ENCODE data around the gene RARS1.

The RARS1 gene

DNA sequence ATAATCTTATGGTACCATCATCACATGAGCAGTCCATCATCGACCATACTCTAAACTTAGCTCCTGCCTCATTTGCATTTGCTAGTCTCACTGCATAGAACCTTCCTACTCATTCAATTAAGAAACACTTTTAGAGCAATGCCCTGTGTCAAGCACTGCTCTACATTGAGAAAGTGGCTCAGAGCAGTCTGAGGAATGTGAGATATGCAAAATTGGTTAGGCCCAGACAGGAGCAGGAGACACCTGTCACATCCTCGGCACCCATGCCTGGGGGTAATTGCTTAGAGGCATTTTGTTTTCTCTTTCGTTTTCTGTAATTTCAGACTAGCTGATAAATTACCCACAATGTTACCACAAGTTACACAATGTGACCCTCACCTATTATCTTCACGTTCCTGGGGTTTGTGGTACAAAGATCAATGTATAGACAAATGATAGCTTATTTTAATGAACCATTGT is 4.9 kb upstream of the RARS1 start:
- Histone ChIP-seq H3K36me3 (ENCODE audit: insufficient read depth, low read length) (peaks cover under 1% of the 10 kb centered on the region), H3K9me3 (replicated peaks; ENCODE audit: low read length) (no peaks in the 10 kb centered on the region), H3K27me3 (ENCODE audit: control insufficient read depth, insufficient read depth, low read length) (no peaks in the 10 kb centered on the region), H3K4me2 (ENCODE audit: low read length) (no peak overlapping the region), H3K4me3 (ENCODE audit: low read length) (no peak overlapping the region), H3K9ac (ENCODE audit: low read depth, low read length) (no peak overlapping the region), H3K4me1 (ENCODE audit: control insufficient read depth, insufficient read depth, low read length) (peaks cover 3% of the 10 kb centered on the region)

DNA sequence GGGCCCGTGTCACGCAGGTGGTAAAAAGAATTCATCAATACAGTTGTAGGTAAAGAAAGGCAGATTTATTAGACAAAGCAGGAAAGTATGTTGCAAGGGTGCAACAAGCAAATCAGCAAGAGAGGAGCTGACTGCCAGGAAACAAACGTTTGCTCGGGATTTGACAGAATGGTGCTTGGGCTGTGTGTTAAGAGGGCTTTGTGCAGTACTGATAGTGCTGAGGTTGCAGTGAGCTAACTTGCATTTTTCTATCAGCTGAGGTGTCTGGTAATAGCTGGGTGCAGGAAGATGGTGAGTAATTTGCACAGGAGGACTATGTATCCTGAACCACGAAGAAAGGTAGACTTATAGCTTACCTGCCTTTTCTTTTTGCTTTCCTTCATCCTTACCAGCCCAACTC is 3.9 kb upstream of the RARS1 start:
- no peaks in the 10 kb centered on the region for H3K27me3 ChIP-seq (ENCODE audit: control insufficient read depth, insufficient read depth, low read length)
- H3K36me3 ChIP-seq (ENCODE audit: insufficient read depth, low read length) = peaks cover 3% of the 10 kb centered on the region
- no peaks in the 10 kb centered on the region for H3K9me3 ChIP-seq (replicated peaks; ENCODE audit: low read length)
- H3K4me3 ChIP-seq (ENCODE audit: low read length) = no peak overlapping the region
- no peak overlapping the region for H3K9ac ChIP-seq (ENCODE audit: low read depth, low read length)
- H3K4me1 ChIP-seq (ENCODE audit: control insufficient read depth, insufficient read depth, low read length) = peaks cover 6% of the 10 kb centered on the region
- H3K4me2 ChIP-seq (ENCODE audit: low read length) = no peak overlapping the region

DNA sequence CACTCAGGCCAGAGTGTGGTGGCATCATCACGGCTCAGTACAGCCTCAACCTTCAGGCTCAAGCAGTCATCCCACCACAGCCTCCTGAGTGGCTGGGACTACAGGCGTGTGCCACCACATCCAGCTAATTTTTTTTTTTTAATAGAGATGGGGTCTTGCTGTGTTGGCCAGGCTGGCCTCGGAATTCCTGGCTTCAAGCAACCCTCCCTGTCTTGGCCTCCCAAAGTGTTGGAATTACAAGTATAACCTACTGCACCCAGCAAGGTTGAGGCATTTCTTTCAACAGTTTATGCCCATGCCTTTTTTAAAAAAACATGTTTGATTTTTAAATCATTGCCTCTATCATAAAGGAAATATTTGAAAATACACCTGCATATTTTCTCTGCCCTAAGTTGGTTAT is 2.8 kb downstream of the RARS1 start:
- Histone ChIP-seq H3K36me3 (ENCODE audit: insufficient read depth, low read length) (peaks cover 62% of the 10 kb centered on the region), H3K4me3 (ENCODE audit: low read length) (no peak overlapping the region), H3K9me3 (replicated peaks; ENCODE audit: low read length) (no peaks in the 10 kb centered on the region), H3K27me3 (ENCODE audit: control insufficient read depth, insufficient read depth, low read length) (no peaks in the 10 kb centered on the region), H3K9ac (ENCODE audit: low read depth, low read length) (no peak overlapping the region), H3K4me1 (ENCODE audit: control insufficient read depth, insufficient read depth, low read length) (peaks cover 11% of the 10 kb centered on the region), H3K4me2 (ENCODE audit: low read length) (no peak overlapping the region)

DNA sequence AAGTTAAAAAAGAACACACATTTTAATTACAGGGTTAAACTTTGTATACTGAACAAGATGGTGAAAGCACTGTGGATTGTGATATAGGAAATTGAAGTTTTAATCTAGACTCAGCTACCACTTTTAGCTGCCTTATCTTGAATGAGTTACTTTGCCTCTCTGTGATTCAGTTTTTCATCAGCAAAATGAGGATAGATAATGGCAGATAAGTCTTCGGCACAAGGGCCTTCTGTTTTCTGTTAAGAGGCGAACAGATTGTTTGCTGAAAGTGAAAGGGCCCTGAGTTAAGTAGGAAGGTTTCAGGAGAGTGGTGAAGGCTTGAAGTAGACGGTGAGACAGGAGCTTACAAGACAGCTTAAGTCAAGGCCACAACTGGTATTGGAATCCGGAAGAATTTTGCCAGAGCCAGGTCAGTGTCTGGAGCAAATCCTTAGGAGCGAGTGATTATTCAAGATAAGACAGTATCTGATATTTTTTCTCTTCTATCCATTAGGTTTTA is 7.8 kb downstream of the RARS1 start:
- Histone ChIP-seq H3K9ac (ENCODE audit: low read depth, low read length) (no peak overlapping the region), H3K27me3 (ENCODE audit: control insufficient read depth, insufficient read depth, low read length) (no peaks in the 10 kb centered on the region), H3K4me2 (ENCODE audit: low read length) (no peak overlapping the region), H3K4me3 (ENCODE audit: low read length) (no peak overlapping the region), H3K9me3 (replicated peaks; ENCODE audit: low read length) (no peaks in the 10 kb centered on the region), H3K36me3 (ENCODE audit: insufficient read depth, low read length) (peaks cover 84% of the 10 kb centered on the region), H3K4me1 (ENCODE audit: control insufficient read depth, insufficient read depth, low read length) (no peaks in the 10 kb centered on the region)

DNA sequence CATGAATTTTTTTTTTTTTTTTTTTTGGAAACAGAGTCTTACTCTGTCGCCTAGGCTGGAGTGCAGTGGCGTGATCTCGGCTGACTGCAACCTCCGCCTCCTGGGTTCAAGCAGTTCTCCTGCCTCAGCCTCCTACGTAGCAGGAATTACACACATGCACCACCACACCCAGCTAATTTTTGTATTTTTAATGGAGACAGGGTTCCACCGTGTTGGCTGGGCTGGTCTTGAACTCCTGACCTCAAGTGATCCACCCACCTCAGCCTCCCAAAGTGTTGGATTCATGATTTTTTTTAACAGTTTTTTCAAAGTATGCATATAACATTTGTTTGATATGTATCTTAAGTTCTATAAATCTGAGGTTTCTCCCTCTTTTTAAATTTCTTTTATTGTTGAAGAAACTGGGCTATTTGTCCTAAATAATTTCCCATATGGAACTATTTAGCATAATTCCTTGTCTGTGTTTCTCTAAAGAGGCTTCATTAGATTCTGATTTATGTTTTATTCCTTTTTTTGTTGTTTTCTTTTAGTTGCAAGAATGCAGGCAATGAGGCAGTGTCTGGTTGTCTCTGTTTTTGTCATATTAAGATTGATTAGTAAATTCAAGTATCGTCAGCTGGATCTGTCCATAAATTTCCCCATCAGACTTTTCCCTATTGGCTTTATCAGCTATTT is 16.4 kb downstream of the RARS1 start:
- Histone ChIP-seq H3K9me3 (replicated peaks; ENCODE audit: low read length) (no peaks in the 10 kb centered on the region), H3K27me3 (ENCODE audit: control insufficient read depth, insufficient read depth, low read length) (no peaks in the 10 kb centered on the region), H3K4me3 (ENCODE audit: low read length) (no peak overlapping the region), H3K4me2 (ENCODE audit: low read length) (no peak overlapping the region), H3K36me3 (ENCODE audit: insufficient read depth, low read length) (peaks cover 69% of the 10 kb centered on the region), H3K4me1 (ENCODE audit: control insufficient read depth, insufficient read depth, low read length) (no peaks in the 10 kb centered on the region), H3K9ac (ENCODE audit: low read depth, low read length) (no peak overlapping the region)

DNA sequence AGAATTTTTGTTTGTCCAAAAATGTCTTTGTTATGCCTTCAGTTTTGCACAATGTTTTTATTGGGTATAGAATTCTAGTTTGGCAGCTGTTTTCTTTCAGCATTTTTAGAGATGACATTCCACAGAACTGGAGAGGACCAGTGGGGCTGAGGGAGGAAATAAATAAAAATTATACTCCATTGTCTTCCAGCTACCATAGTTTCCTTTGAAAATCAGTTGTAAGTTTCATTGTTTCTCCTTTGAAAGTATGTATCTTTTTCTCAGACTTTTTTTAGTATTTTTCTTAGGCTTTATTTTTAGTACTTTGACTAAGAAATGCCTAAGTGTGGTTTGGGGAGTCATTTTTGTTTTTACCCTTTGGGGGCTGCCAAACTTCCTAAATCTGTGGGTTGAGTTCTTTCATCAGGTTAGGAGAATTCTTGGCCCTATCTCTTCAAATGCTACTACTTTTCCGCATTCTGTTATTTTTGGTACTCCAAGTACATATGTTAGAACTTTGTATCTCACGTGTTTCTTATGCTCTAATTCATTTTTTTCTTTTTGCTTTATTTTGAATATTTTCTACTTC is 27.7 kb downstream of the RARS1 start:
- no peak overlapping the region for H3K4me2 ChIP-seq (ENCODE audit: low read length)
- no peak overlapping the region for H3K4me3 ChIP-seq (ENCODE audit: low read length)
- H3K36me3 ChIP-seq (ENCODE audit: insufficient read depth, low read length) = peaks cover 94% of the 10 kb centered on the region
- H3K9me3 ChIP-seq (replicated peaks; ENCODE audit: low read length) = no peaks in the 10 kb centered on the region
- H3K4me1 ChIP-seq (ENCODE audit: control insufficient read depth, insufficient read depth, low read length) = no peaks in the 10 kb centered on the region
- no peaks in the 10 kb centered on the region for H3K27me3 ChIP-seq (ENCODE audit: control insufficient read depth, insufficient read depth, low read length)
- no peak overlapping the region for H3K9ac ChIP-seq (ENCODE audit: low read depth, low read length)

DNA sequence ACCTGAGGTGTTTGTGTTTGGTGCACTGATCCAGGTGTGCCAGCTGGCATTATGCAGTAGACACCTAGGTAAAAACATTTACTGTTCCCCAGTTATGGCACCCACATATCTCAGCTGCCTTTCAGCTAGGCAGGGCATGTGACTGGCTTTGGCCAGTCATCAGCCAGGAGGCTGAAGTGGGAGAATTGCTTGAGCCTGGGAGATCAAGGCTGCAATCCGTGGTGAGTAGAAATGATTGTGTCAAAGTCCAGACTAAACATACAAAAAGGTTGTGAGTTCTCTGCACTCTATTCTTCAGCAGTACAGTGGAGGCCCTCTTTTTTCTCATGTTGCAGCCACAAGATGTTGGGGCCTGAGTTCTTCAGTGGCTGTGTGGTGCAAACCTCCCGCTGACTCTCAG is 39.6 kb downstream of the RARS1 start:
- H3K36me3 ChIP-seq (ENCODE audit: insufficient read depth, low read length) = peaks cover 8% of the 10 kb centered on the region
- no peak overlapping the region for H3K4me3 ChIP-seq (ENCODE audit: low read length)
- H3K9ac ChIP-seq (ENCODE audit: low read depth, low read length) = no peak overlapping the region
- H3K4me1 ChIP-seq (ENCODE audit: control insufficient read depth, insufficient read depth, low read length) = peaks cover 4% of the 10 kb centered on the region
- no peaks in the 10 kb centered on the region for H3K9me3 ChIP-seq (replicated peaks; ENCODE audit: low read length)
- no peak overlapping the region for H3K4me2 ChIP-seq (ENCODE audit: low read length)
- peaks cover 21% of the 10 kb centered on the region for H3K27me3 ChIP-seq (ENCODE audit: control insufficient read depth, insufficient read depth, low read length)

DNA sequence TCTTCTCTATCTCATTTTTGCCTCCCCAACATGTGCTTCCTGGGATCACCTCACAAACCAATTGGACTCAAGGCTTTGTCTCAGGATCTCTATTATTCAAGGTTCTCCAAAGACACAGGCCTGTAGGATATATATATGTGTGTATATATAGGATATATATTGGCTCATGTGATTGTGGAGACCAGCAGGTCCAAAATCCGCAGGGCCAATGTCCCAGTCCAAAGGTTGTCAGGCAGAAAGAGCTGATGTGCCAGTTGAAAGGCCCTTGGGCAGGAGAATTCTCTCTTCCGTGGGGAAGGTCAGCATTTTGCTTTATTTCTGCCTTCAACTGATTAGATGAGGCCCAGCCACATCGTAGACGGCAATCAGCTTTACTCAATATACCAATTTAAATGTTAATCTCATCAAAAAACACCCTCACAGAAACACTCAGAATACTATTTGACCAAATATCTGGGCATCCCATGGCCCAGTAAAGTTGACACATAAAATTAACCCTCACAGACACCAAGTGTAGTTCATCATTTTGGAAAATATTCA is 41.6 kb downstream of the RARS1 start:
- Histone ChIP-seq H3K4me3 (ENCODE audit: low read length) (no peak overlapping the region), H3K27me3 (ENCODE audit: control insufficient read depth, insufficient read depth, low read length) (peaks cover 41% of the 10 kb centered on the region), H3K4me2 (ENCODE audit: low read length) (no peak overlapping the region), H3K4me1 (ENCODE audit: control insufficient read depth, insufficient read depth, low read length) (peaks cover 4% of the 10 kb centered on the region), H3K9ac (ENCODE audit: low read depth, low read length) (no peak overlapping the region), H3K9me3 (replicated peaks; ENCODE audit: low read length) (no peaks in the 10 kb centered on the region), H3K36me3 (ENCODE audit: insufficient read depth, low read length) (no peaks in the 10 kb centered on the region)

DNA sequence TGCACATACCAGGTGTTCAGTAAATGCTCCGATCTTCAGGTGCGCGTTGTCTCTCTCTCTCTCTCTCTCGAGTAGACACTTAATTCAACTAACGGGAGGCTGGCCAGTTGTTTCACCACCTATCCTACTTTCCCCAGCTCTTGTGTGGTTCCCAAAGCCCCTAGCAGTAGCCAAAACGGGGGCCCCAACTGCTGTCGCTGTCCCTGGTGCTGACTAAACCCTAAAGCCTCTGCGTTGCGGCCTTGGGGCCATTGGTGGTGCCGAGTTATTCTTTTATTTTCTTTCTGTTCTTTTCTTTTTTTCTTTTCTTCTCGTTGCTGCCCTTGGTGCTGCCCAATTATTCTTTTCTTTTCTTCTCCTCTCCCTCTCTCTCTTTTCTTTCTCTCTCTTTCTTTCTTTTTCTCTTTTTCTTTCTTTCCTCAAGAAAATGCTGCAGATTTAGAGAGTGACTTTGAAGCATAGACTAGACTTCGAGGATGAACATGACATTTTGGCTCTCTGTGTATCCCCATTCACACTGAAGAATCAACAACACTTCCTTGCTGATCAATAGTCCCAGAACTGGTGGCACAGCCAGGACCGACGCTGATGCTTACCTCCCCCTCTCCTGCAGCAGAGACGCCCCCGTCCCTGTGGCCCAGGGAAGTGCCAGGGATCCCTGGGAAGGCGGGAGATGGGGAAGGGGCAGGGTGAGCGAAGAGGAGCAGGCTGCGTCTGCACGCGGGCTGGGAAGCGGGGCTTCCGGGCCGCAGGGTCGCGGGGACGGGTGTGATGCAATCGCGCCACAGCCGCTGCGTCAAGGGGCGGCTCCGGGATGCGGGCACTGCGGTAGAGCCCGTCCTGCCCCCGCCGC is 42.5 kb downstream of the RARS1 start, which contains the start of gene FBLL1:
FBLL1 (plus strand) TSS at position 785 of the 853 bp plus-strand sequence. CDS start 200 bp downstream, outside the sequence.
- H3K4me3 ChIP-seq (ENCODE audit: low read length) = peak within 1 kb of the TSS; percentile 64
- H3K27me3 ChIP-seq (ENCODE audit: control insufficient read depth, insufficient read depth, low read length) = peaks cover 42% of the 10 kb centered on the region
- H3K4me1 ChIP-seq (ENCODE audit: control insufficient read depth, insufficient read depth, low read length) = peaks cover 4% of the 10 kb centered on the region
- no peaks in the 10 kb centered on the region for H3K9me3 ChIP-seq (replicated peaks; ENCODE audit: low read length)
- H3K36me3 ChIP-seq (ENCODE audit: insufficient read depth, low read length) = no peaks in the 10 kb centered on the region
- no peak within 1 kb of the TSS for H3K9ac ChIP-seq (ENCODE audit: low read depth, low read length)
- H3K4me2 ChIP-seq (ENCODE audit: low read length) = peak within 1 kb of the TSS; percentile 75

DNA sequence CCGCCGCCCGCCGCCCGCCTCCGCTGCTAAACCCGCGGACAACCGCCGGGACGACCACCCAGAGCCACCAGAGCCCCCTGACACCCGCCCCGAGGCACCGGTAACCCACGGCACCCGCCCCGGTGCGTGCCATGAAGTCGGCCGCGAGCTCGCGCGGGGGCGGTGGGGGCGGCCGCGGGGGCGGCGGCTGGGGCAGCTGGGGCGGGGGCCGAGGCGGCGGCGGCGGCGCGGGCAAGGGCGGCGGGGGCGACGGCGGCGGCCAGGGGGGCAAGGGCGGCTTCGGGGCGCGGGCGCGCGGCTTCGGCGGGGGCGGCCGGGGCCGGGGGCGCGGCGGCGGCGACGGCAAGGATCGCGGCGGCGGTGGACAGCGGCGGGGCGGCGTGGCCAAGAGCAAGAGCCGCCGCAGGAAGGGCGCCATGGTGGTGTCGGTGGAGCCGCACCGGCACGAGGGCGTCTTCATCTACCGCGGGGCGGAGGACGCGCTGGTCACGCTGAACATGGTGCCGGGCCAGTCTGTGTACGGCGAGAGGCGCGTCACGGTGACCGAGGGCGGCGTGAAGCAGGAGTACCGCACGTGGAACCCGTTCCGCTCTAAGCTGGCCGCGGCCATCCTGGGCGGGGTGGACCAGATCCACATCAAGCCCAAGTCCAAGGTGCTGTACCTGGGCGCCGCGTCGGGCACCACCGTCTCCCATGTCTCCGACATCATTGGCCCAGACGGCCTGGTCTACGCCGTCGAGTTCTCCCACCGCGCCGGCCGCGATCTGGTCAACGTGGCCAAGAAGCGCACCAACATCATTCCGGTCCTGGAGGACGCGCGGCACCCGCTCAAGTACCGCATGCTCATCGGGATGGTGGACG is 43.3 kb downstream of the RARS1 start:
- no peak overlapping the region for H3K9ac ChIP-seq (ENCODE audit: low read depth, low read length)
- H3K36me3 ChIP-seq (ENCODE audit: insufficient read depth, low read length) = no peaks in the 10 kb centered on the region
- H3K4me3 ChIP-seq (ENCODE audit: low read length) = peak overlapping the region; percentile 51
- H3K4me1 ChIP-seq (ENCODE audit: control insufficient read depth, insufficient read depth, low read length) = peaks cover 4% of the 10 kb centered on the region
- no peaks in the 10 kb centered on the region for H3K9me3 ChIP-seq (replicated peaks; ENCODE audit: low read length)
- H3K4me2 ChIP-seq (ENCODE audit: low read length) = peak overlapping the region; percentile 70
- H3K27me3 ChIP-seq (ENCODE audit: control insufficient read depth, insufficient read depth, low read length) = peaks cover 42% of the 10 kb centered on the region
